Activated CD8-positive, alpha-beta memory T cell treated with anti-CD3 and anti-CD28 coated beads, Interleukin-2, amount 50 U/mL, for 1 hour (primary cell): ENCODE results near the gene INAFM1.
A peak's percentile ranks its signal among the peaks of the same experiment; 100 is the strongest.
"Not testable (repeated sequence)": the region's sequence is repeated elsewhere in the genome, so short reads cannot be mapped to it uniquely, and the experiment has no call there.

Source experiments
- DNase-seq: peaks from one replicate; pipeline ENCODE4 v3.0.0-alpha.2; 2020; ENCODE audit errors: extremely low read depth

The INAFM1 gene

DNA sequence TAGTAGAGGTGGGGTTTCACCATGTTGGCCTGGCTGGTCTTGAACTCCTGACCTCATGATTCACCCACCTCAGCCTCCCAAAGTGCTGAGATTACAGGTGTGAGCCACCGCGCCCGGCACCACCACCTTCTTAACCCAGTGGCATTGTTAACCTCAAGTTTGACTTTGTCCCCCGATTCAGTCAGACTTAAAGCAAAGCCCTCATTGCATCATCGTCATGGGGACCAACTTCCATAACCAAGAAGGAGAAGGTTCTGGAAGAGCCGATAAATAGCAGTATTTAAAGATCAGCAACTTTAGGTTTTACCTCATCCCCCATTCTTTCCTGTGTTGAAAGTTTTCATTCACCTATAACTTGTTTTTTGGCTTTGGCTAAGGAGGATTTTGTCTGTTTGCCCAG is 6.7 kb upstream of the INAFM1 start:
- DNase-seq = no peak

GRCh38 chr19:47269596-47269995 is 5.1 kb upstream of the INAFM1 start:
- DNase-seq = no peak

DNA sequence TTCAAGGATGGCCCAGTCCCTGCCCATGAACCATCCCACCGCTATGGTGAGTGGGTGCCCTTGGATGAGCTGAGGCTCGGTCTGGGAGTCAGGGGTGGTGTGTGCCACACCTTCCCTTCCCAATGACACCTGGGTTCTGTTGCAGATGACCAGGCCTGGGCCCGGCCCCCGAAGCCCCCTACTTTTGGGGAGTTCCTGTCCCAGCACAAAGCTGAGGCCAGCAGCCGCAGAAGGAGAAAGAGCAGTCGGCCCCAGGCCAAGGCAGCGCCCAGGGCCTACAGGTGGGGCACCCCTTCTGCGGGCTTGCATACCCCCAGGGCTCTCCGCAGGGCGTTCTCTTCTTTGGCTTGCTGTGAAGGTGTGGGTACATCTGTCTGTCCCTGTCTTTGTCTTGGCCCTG is 4.3 kb upstream of the INAFM1 start:
- no peak for DNase-seq

DNA sequence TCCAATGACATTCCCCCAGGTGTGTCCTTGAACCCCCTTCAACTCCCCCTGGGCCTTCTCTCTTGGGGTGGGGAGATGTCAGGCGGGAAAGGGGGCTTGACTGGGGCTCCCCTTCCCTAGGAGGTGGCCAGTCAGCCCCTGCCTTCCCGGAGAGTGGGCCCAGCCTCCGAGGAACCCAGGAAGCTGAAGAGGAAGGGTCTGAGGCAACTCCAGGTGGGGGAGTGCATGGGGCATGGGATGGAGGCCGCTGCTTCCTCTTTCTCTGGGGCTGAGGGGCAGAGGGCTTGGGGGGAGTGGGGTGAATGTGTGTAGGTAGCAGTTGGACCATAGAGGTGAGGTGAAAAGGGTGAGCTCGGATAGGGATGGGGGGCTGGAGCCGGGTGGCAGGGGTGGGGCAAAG is 2.7 kb upstream of the INAFM1 start:
- no peak for DNase-seq

- no peak for DNase-seq
Observed at GRCh38 chr19:47272448-47273312, 2.0 kb upstream of the INAFM1 start.

- peak; percentile 71 for DNase-seq
Observed at GRCh38 chr19:47273313-47274070, 1.2 kb upstream of the INAFM1 start.

GRCh38 chr19:47274891-47275761 is 441 bp downstream of the INAFM1 start:
- DNase-seq = no peak

GRCh38 chr19:47275791-47276461 is 1.2 kb downstream of the INAFM1 start:
- no peak for DNase-seq

DNA sequence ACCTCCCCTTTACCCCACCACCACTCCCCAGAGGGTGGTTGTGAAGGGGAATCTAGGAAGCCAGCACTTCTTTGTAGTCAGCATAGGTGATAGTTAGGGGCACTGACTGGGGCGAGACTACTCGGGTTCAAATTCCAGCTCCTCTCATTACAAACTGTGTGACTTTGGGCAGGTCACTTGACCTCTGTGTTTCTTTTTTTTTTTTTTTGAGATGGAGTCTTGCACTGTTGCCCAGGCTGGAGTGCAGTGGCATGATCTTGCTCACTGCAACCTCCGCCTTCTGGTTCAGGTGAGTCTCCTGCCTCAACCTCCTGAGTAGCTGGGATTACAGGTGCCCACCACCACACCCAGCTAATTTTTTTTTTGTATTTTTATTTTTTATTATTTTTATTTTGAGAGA is 1.8 kb downstream of the INAFM1 start:
- DNase-seq = not testable (repeated sequence)

DNA sequence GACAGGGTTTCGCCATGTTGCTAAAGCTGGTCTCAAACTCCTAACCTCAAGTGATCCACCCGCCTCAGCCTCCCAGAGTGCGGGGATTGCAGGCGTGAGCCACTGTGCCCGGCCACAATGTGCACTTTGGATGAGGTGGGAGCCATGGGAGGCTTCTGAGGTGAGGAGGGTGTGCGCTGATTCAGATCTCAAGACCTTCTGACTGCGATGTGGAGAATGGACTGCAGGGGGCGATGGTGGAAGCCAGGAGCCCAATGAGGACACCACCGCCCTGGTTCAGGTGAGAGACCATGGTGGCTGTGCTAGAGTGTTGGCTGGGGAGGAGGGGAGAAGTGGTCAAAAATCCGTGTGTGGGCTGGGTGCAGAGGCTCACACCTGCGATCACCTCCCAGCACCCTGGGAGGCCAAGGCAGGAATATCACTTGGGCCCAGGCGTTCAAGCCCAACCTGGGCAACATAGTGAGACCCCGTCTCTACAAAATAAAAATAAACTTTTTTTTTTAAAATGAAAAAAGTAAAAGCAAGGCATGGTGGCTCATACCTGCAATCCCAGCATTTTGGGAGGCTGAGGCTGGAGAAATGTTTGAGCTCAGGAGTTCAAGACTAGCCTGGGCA is 5.6 kb downstream of the INAFM1 start:
- DNase-seq = no peak

GRCh38 chr19:47283405-47284059 is 8.8 kb downstream of the INAFM1 start:
- DNase-seq = no peak

GRCh38 chr19:47284324-47284899 is 9.7 kb downstream of the INAFM1 start:
- no peak for DNase-seq

DNA sequence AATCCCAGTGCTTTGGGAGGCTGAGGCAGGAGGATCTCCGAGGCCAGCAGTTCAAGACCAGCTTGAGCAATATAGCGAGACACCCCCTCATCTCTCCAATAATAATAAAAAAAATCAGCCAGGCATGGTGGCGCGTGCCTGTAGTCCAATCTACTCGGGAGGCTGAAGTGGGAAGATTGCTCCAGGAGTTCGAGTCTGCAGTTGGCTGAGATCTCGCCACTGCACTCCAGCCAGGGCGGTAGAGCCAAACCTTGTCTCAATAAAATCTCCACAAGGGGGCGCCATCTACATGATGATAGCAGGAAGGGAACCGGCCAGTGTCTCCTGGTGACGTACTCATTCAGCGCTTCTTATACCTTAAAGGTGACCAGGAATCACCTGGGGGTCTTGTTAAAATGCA is 21.4 kb downstream of the INAFM1 start:
- peak; percentile 81 for DNase-seq

DNA sequence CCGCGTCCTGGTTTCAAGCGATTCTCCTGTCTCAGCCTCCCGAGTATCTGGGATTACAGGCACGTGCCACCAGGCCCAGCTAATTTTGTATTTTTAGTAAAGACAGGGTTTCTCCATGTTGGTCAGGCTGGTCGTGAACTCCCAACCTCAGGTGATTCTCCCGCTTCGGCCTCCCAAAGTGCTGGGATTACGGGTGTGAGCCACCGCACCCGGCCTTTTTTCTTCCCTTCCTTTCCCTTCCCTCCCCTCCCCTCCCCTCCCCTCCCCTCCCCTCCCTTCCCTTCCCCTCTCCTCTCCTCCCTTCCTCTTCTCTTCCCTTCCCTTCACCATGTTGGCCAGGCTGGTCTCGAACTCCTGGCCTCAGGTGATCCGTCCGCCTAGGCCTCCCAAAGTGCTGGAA is 26.2 kb downstream of the INAFM1 start:
- DNase-seq = not testable (repeated sequence)

GRCh38 chr19:47302249-47302648 is 27.6 kb downstream of the INAFM1 start:
- DNase-seq = no peak

- DNase-seq = no peak
Observed at GRCh38 chr19:47303966-47304365, 29.3 kb downstream of the INAFM1 start.

- no peak for DNase-seq
Observed at GRCh38 chr19:47305309-47305751, 30.6 kb downstream of the INAFM1 start.

DNA sequence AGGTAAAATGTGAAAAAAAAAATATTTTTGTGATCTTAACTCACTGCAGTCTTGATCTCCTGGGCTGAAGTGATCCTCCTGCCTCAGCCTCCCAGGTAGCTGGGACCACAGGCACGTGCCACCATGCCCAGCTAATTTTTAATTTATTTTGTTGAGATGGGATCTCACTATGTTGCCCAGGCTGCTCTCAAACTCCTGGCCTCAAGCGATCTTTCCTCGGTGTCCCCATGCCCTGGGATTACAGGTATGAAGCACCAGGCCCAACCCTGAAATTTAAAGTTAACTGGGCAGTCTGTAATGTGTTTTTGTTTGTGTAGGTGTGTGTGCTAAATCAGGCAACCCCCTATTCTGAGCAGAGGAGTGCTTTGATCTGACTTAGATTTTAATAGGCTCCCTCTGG is 31.6 kb downstream of the INAFM1 start:
- DNase-seq = no peak

DNA sequence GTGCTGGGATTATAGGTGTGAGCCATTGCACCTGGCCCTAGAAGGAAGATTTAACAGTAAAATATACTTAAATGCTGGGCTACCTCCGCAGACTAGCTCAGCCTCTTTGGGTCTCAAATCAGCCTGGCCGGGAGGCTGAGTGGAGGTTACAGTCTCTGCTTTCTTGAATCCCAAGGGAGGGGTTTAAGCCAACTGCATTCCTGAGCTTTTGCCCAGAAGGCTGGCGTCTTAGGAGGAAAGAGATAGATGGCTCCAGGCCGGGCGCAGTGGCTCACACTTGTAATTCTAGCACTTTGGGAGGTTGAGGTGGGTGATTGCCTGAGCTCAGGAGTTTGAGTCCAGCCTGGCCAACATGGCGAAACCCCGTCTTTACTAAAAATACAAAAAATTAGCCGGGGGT is 34.4 kb downstream of the INAFM1 start:
- DNase-seq = no peak

- no peak for DNase-seq
Observed at GRCh38 chr19:47309608-47310007, 34.9 kb downstream of the INAFM1 start, which contains the start of gene C5AR1. Gene C5AR1, plus strand, starts transcription at chr19:47309861. Its CDS starts 35 bp downstream, at chr19:47309896.
